Smooth muscle cell (in vitro differentiated cells): Measurements from ENCODE around the gene EEF2. TPM values are rescaled to one million over a fixed set of nuclear protein-coding genes. Genes with fewer than 3 reads are reported as not detected.

Experiments
- DNase-seq: peaks from one replicate; lab custom pipeline; 2025; ENCODE audit not compliant: unreplicated experiment; lab: John Stamatoyannopoulos, UW
- H2AFZ ChIP-seq: fragments of 200-600 bp; sonication (generic); 2 replicates; pipeline ENCODE4 v1.6.0; 2016; ENCODE audit warnings: antibody characterized with exemption, low read depth, mild to moderate bottlenecking
- H3F3A ChIP-seq: fragments of 200-600 bp; sonication (generic); 2 replicates; pipeline ENCODE4 v1.6.0; 2017; ENCODE audit warnings: antibody characterized with exemption, low read depth
- H3K27ac ChIP-seq: fragments of 200-600 bp; sonication (generic); 2 replicates; pipeline ENCODE4 v1.5.1; 2016; ENCODE audit warnings: low read depth, mild to moderate bottlenecking
- H3K27me3 ChIP-seq: fragments of 200-600 bp; sonication (generic); 2 replicates; pipeline ENCODE4 v1.6.1; 2016; ENCODE audit warnings: low read depth, mild to moderate bottlenecking
- H3K36me3 ChIP-seq: fragments of 200-600 bp; sonication (generic); 2 replicates; pipeline ENCODE4 v1.5.1; 2016; ENCODE audit warnings: low read depth
- H3K4me1 ChIP-seq: fragments of 200-600 bp; sonication (generic); 2 replicates; pipeline ENCODE4 v1.5.1; 2016; ENCODE audit warnings: low read depth
- H3K4me2 ChIP-seq: fragments of 200-600 bp; sonication (generic); 2 replicates; pipeline ENCODE4 v1.6.0; 2016; ENCODE audit warnings: mild to moderate bottlenecking
- H3K4me3 ChIP-seq: fragments of 200-600 bp; sonication (generic); 2 replicates; pipeline ENCODE4 v1.5.1; 2016; ENCODE audit warnings: mild to moderate bottlenecking
- H3K79me2 ChIP-seq: fragments of 200-600 bp; sonication (generic); 2 replicates; pipeline ENCODE4 v1.6.0; 2016; ENCODE audit warnings: low read depth, mild to moderate bottlenecking
- H3K9ac ChIP-seq: fragments of 200-600 bp; sonication (generic); 2 replicates; pipeline ENCODE4 v1.6.0; 2016; ENCODE audit warnings: low read depth
- H3K9me3 ChIP-seq: fragments of 200-600 bp; sonication (generic); replicated peaks from 2 replicates; pipeline ENCODE4 v1.5.1; 2016; ENCODE audit warnings: low read depth
- H4K20me1 ChIP-seq: fragments of 200-600 bp; sonication (generic); 2 replicates; pipeline ENCODE4 v1.6.0; 2016; ENCODE audit warnings: low read depth
- CTCF ChIP-seq: fragments of 200-600 bp; sonication (generic); IDR thresholded peaks from 2 replicates; pipeline ENCODE4 v1.5.1; 2017; ENCODE audit warnings: borderline replicate concordance, mild to moderate bottlenecking, antibody characterized with exemption; ENCODE audit not compliant: insufficient read depth, poor library complexity, severe bottlenecking
- WGBS: methylation state at CpG from one replicate; pipeline ENCODE4 v1.1.7; 2016; ENCODE audit warnings: low lambda C conversion rate; 5-methylcytosine and 5-hydroxymethylcytosine counted together
- polyA plus RNA-seq: library from polyadenylated mRNA; unstranded; fragments of >200 nt; fragmentation: Nextera tagmentation; extraction: Ambion mirVana; gene quantifications from 2 replicates; pipeline ENCODE4 v1.2.1, GENCODE V29; 2016
- total RNA-seq: library from RNA; depleted of rRNA; stranded (reverse); fragments of >200 nt; gene quantifications from 2 replicates; pipeline ENCODE4 v1.2.3, GENCODE V29; 2014

The EEF2 gene
- total and polyA plus RNA-seq, 2 experiments from 2014 or later, result 365 to 903 TPM

GRCh38 chr19:4010808-4011110 lies 25.5 kb upstream of the EEF2 start:
- Histone ChIP-seq H3K27me3 (no peaks in the 10 kb centered on the region), H3F3A (no peaks in the 10 kb centered on the region), H3K9ac (no peak overlapping the region), H3K9me3 (no peaks in the 10 kb centered on the region), H3K4me3 (no peak overlapping the region), H3K36me3 (no peaks in the 10 kb centered on the region), H3K79me2 (peaks cover 47% of the 10 kb centered on the region), H2AFZ (no peak overlapping the region), H4K20me1 (peaks cover 72% of the 10 kb centered on the region), H3K4me2 (no peak overlapping the region), H3K27ac (no peak overlapping the region), H3K4me1 (peaks cover 15% of the 10 kb centered on the region)
- TF ChIP-seq CTCF, result no peak
- no peak for DNase-seq
- 83% methylated on average over 14 of the region's 14 CpGs for WGBS

- H2AFZ ChIP-seq, result no peak overlapping the region
- DNase-seq, result no peak
- no peak for TF ChIP-seq CTCF
- no peaks in the 10 kb centered on the region for H3F3A ChIP-seq
- H3K36me3 ChIP-seq, result no peaks in the 10 kb centered on the region
- no peak overlapping the region for H3K9ac ChIP-seq
- no peak overlapping the region for H3K27ac ChIP-seq
- H4K20me1 ChIP-seq, result peaks cover 66% of the 10 kb centered on the region
- no peaks in the 10 kb centered on the region for H3K27me3 ChIP-seq
- peaks cover 15% of the 10 kb centered on the region for H3K4me1 ChIP-seq
- 84% methylated on average over 24 of the region's 24 CpGs for WGBS
- H3K4me3 ChIP-seq, result no peak overlapping the region
- peaks cover 44% of the 10 kb centered on the region for H3K79me2 ChIP-seq
- H3K9me3 ChIP-seq, result no peaks in the 10 kb centered on the region
- H3K4me2 ChIP-seq, result no peak overlapping the region
Observed at GRCh38 chr19:4009990-4010807, 24.9 kb upstream of the EEF2 start.

GRCh38 chr19:4007836-4008539 lies 22.7 kb upstream of the EEF2 start:
- Histone ChIP-seq H4K20me1 (peaks cover 46% of the 10 kb centered on the region), H3K4me1 (peaks cover 15% of the 10 kb centered on the region), H3K27me3 (no peaks in the 10 kb centered on the region), H2AFZ (peak overlapping the region; percentile 55), H3K4me3 (peak overlapping the region; percentile 84), H3F3A (no peaks in the 10 kb centered on the region), H3K79me2 (peaks cover 39% of the 10 kb centered on the region), H3K9ac (peak overlapping the region; percentile 78), H3K27ac (no peak overlapping the region), H3K9me3 (no peaks in the 10 kb centered on the region), H3K4me2 (peak overlapping the region; percentile 100), H3K36me3 (no peaks in the 10 kb centered on the region)
- 2% methylated on average over 31 of the region's 55 CpGs for WGBS
- no peak for DNase-seq
- TF ChIP-seq CTCF, result no peak
